ENCODE results near the gene ERI3.

The ERI3 gene

DNA sequence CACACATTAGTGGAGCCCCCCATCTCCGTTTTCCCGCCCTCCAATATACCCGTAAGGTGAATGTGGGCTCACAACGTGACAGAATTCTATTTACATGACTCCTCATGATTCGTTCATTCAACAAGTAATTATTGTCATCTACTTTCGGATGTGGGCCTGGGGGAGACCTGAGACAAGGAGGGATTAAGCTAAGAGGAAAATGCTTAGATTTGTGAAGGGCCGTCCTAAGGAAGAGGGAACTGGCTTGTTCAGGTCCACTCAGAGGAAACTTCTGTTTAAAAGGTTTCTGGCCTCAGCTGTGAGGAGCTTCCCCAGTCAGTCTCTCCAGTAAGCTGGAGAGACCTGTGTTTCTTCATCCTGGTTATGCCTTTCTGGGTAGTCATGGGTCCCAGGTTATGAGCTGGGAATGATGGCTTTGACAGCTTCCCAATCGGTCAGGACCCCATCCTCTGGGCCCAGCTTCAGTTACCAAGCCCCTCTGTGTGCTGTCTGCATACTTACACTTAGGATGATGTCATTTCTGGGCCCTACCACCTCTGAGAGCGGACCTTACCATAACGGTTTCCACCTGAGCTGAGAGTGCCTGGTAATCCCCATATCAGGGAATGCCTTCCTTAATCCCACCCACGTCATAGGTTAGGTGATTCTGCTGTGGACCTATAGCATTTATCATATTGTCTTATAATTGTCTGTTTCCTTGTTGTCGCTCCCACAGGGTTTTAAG lies 687 bp upstream of the ERI3 start:
- H3K27ac ChIP-seq (ENCODE audit: low read depth, low read length, poor library complexity, severe bottlenecking) = no peak overlapping the region
- no peaks in the 10 kb centered on the region for H4K20me1 ChIP-seq (ENCODE audit: insufficient read depth, low read length)
- peak overlapping the region; percentile 92 for H2AFZ ChIP-seq (ENCODE audit: low read length)
- peaks cover 16% of the 10 kb centered on the region for H3K79me2 ChIP-seq (ENCODE audit: insufficient read depth, low read length)
- H3K9me3 ChIP-seq (ENCODE audit: low read length) = no peaks in the 10 kb centered on the region
- H3K27me3 ChIP-seq (ENCODE audit: insufficient read depth, low read length) = no peaks in the 10 kb centered on the region
- peak overlapping the region; percentile 76 for H3K4me3 ChIP-seq (ENCODE audit: low read depth, low read length, poor library complexity, severe bottlenecking)
- TF ChIP-seq, protein P1, sequence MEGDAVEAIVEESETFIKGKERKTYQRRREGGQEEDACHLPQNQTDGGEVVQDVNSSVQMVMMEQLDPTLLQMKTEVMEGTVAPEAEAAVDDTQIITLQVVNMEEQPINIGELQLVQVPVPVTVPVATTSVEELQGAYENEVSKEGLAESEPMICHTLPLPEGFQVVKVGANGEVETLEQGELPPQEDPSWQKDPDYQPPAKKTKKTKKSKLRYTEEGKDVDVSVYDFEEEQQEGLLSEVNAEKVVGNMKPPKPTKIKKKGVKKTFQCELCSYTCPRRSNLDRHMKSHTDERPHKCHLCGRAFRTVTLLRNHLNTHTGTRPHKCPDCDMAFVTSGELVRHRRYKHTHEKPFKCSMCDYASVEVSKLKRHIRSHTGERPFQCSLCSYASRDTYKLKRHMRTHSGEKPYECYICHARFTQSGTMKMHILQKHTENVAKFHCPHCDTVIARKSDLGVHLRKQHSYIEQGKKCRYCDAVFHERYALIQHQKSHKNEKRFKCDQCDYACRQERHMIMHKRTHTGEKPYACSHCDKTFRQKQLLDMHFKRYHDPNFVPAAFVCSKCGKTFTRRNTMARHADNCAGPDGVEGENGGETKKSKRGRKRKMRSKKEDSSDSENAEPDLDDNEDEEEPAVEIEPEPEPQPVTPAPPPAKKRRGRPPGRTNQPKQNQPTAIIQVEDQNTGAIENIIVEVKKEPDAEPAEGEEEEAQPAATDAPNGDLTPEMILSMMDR (IDR thresholded peaks at IDR 0.05; ENCODE audit: low read length) = no peak
- TF ChIP-seq EZH2 (IDR thresholded peaks at IDR 0.05; ENCODE audit: borderline replicate concordance, low read length) = no peak
- peaks cover 34% of the 10 kb centered on the region for H3K4me1 ChIP-seq (ENCODE audit: insufficient read depth, low read length, severe bottlenecking)
- H3K9me2 ChIP-seq (ENCODE audit: low read depth, low read length) = no peaks in the 10 kb centered on the region
- H3K4me2 ChIP-seq (ENCODE audit: low read length) = peak overlapping the region; percentile 71
- H3F3A ChIP-seq (ENCODE audit: insufficient read depth, low read length) = no peaks in the 10 kb centered on the region
- peaks cover 3% of the 10 kb centered on the region; the same call in 1 of the 2 replicates for H3K36me3 ChIP-seq (ENCODE audit: insufficient read depth, low read length)
- peak overlapping the region; percentile 59; the same call in 1 of the 2 replicates for H3K9ac ChIP-seq (ENCODE audit: low read length)

DNA sequence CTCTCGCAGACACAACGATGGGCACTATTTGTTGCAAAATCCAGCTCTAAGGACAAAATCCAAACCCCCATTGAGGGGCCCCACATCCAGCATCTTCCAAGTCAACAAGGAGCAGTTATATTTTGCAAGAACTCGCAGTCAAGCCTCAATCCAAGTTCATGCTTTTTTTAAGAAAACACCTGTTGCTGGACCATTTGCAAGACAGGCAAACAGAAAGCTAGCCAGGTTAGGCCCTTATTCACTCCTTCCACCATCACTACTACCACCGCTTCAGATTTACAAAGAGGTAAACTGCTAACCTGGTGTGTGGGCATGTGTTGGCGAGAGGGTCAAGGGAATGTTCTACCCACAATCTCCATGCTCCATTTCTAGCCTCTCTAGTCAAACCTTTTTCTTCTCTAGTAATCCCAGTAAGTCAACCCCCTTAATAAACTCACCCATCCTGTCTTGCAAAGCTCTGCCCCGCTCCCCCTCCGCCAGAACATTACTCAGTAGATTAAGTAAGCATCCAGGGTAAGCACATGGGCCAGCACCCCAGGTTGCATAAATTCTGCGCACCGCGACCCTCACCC lies 703 bp downstream of the ERI3 start:
- Histone ChIP-seq H2AFZ (ENCODE audit: low read length) (no peak overlapping the region), H3F3A (ENCODE audit: insufficient read depth, low read length) (no peaks in the 10 kb centered on the region), H3K9me3 (ENCODE audit: low read length) (no peaks in the 10 kb centered on the region), H3K27ac (ENCODE audit: low read depth, low read length, poor library complexity, severe bottlenecking) (no peak overlapping the region), H3K9ac (ENCODE audit: low read length) (peak overlapping the region; percentile 68), H3K4me3 (ENCODE audit: low read depth, low read length, poor library complexity, severe bottlenecking) (peak overlapping the region; percentile 76), H3K79me2 (ENCODE audit: insufficient read depth, low read length) (peaks cover 16% of the 10 kb centered on the region), H3K27me3 (ENCODE audit: insufficient read depth, low read length) (no peaks in the 10 kb centered on the region), H3K4me2 (ENCODE audit: low read length) (peak overlapping the region; percentile 71), H3K36me3 (ENCODE audit: insufficient read depth, low read length) (peaks cover 3% of the 10 kb centered on the region; the same call in 1 of the 2 replicates), H3K4me1 (ENCODE audit: insufficient read depth, low read length, severe bottlenecking) (peaks cover 34% of the 10 kb centered on the region), H3K9me2 (ENCODE audit: low read depth, low read length) (no peaks in the 10 kb centered on the region), H4K20me1 (ENCODE audit: insufficient read depth, low read length) (no peaks in the 10 kb centered on the region)
- no peak for TF ChIP-seq EZH2 (IDR thresholded peaks at IDR 0.05; ENCODE audit: borderline replicate concordance, low read length)
- TF ChIP-seq, protein P1 (IDR thresholded peaks at IDR 0.05; ENCODE audit: low read length) = no peak

DNA sequence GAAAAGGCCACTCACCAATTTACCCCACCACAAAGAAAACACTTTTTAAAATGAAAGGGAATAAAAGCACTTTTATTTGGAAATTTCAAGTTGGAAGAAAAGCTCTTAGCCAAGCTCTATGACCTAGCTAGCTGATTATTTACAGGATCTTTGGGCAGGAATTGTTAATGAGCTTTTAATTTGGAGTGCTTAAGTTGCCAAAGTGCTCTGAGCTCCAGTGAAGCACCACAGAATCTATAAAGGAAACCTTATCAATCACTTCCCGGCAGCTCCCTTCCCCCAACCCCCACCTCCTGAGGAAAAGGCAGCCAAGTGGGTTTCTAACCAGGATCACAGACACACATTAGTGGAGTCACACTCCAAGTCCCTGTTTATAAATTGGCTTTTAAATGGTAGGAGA lies 1.5 kb downstream of the ERI3 start:
- peaks cover 16% of the 10 kb centered on the region for H3K79me2 ChIP-seq (ENCODE audit: insufficient read depth, low read length)

More for the DNA sequence above, 1.5 kb downstream of the ERI3 start:
- Histone ChIP-seq H3K36me3 (ENCODE audit: insufficient read depth, low read length) (peaks cover 3% of the 10 kb centered on the region; the same call in 1 of the 2 replicates), H3K9me2 (ENCODE audit: low read depth, low read length) (no peaks in the 10 kb centered on the region), H3F3A (ENCODE audit: insufficient read depth, low read length) (no peaks in the 10 kb centered on the region), H3K27ac (ENCODE audit: low read depth, low read length, poor library complexity, severe bottlenecking) (no peak overlapping the region), H3K9me3 (ENCODE audit: low read length) (no peaks in the 10 kb centered on the region), H3K9ac (ENCODE audit: low read length) (no peak overlapping the region; the same call in 1 of the 2 replicates), H3K4me3 (ENCODE audit: low read depth, low read length, poor library complexity, severe bottlenecking) (peak overlapping the region; percentile 76), H3K4me1 (ENCODE audit: insufficient read depth, low read length, severe bottlenecking) (peaks cover 34% of the 10 kb centered on the region), H3K4me2 (ENCODE audit: low read length) (peak overlapping the region; percentile 71), H2AFZ (ENCODE audit: low read length) (no peak overlapping the region), H3K27me3 (ENCODE audit: insufficient read depth, low read length) (no peaks in the 10 kb centered on the region), H4K20me1 (ENCODE audit: insufficient read depth, low read length) (no peaks in the 10 kb centered on the region)
- TF ChIP-seq, protein P1 (IDR thresholded peaks at IDR 0.05; ENCODE audit: low read length) = no peak
- no peak for TF ChIP-seq EZH2 (IDR thresholded peaks at IDR 0.05; ENCODE audit: borderline replicate concordance, low read length)
